IMR-90 (cell line): ENCODE results near the gene TMEM19. TPM values are rescaled to one million over a fixed set of nuclear protein-coding genes. Genes with fewer than 3 reads are reported as not detected.

ENCODE experiments used
- ATAC-seq: fragments of 200-7000 bp; cut with Tn5 transposase; 2 replicates; pipeline ENCODE4 v1.9.1; 2020; ENCODE audit warnings: low read depth, mild to moderate bottlenecking, moderate library complexity
- BruUV-seq: library from RNA; stranded (reverse); fragments of 400-500 nt; replicated peaks from 2 replicates; lab custom pipeline; 2021; lab: Mats Ljungman, UMichigan
- CTCF ChIA-PET: fragments of 300-600 bp; formaldehyde crosslinking; extraction: SDS; loops from one replicate; lab custom pipeline; 2021; ENCODE audit warnings: antibody characterized with exemption; lab: Yijun Ruan, JAX
- POLR2A ChIA-PET: fragments of 300-600 bp; sonication (Branson Sonifier 250); formaldehyde crosslinking; loops from one replicate; lab custom pipeline; 2022; ENCODE audit warnings: antibody characterized with exemption; ENCODE audit not compliant: unreplicated experiment; lab: Charles Lee
- DNase-seq: peaks from one replicate; pipeline ENCODE4 v3.0.0; 2013
- H2AFZ ChIP-seq: replicated peaks from 2 replicates; pipeline ENCODE3; 2013; ENCODE audit warnings: low read length, mild to moderate bottlenecking; ENCODE audit not compliant: poor library complexity
- H2AK5ac ChIP-seq: 2 replicates; pipeline ENCODE4 v1.6.1; 2013; ENCODE audit warnings: low read depth, low read length, inconsistent platforms
- H2AK9ac ChIP-seq: replicated peaks from 2 replicates; pipeline ENCODE3; 2013; ENCODE audit warnings: mild to moderate bottlenecking, low read depth, low read length, moderate library complexity; ENCODE audit not compliant: poor library complexity
- H2BK120ac ChIP-seq: 2 replicates; pipeline ENCODE4 v1.6.1; 2013; ENCODE audit warnings: low read depth, low read length, inconsistent platforms
- H2BK15ac ChIP-seq: 3 replicates; pipeline ENCODE4 v1.6.1; 2013; ENCODE audit warnings: low read depth, low read length, inconsistent platforms
- H2BK20ac ChIP-seq: 2 replicates; pipeline ENCODE4 v1.6.1; 2013; ENCODE audit warnings: low read depth, mild to moderate bottlenecking, inconsistent platforms, low read length, moderate library complexity
- H2BK5ac ChIP-seq: 2 replicates; pipeline ENCODE4 v1.6.1; 2013; ENCODE audit warnings: mild to moderate bottlenecking, low read depth, low read length, inconsistent platforms; ENCODE audit not compliant: poor library complexity, severe bottlenecking
- H3K14ac ChIP-seq: replicated peaks from 2 replicates; pipeline ENCODE4 v1.6.1; 2013; ENCODE audit warnings: low read depth, low read length, inconsistent platforms
- H3K18ac ChIP-seq: 2 replicates; pipeline ENCODE4 v1.6.1; 2013; ENCODE audit warnings: low read depth, low read length, control low read depth
- H3K23ac ChIP-seq: 2 replicates; pipeline ENCODE4 v1.6.1; 2013; ENCODE audit warnings: low read depth, low read length, inconsistent platforms
- H3K27ac ChIP-seq: 2 replicates; pipeline ENCODE4 v1.5.1; 2013; ENCODE audit warnings: mild to moderate bottlenecking, control low read depth, low read length; ENCODE audit not compliant: insufficient read depth
- H3K27me3 ChIP-seq: 2 replicates; pipeline ENCODE4 v1.6.1; 2013; ENCODE audit warnings: low read length; ENCODE audit not compliant: control insufficient read depth, insufficient read depth
- H3K36me3 ChIP-seq: 2 replicates; pipeline ENCODE4 v1.6.1; 2013; ENCODE audit warnings: low read length, mixed read lengths; ENCODE audit not compliant: control insufficient read depth, insufficient read depth
- H3K4ac ChIP-seq: 2 replicates; pipeline ENCODE4 v1.6.1; 2013; ENCODE audit warnings: low read depth, low read length, inconsistent platforms
- H3K4me1 ChIP-seq: 2 replicates; pipeline ENCODE4 v1.6.1; 2013; ENCODE audit warnings: low read length, mixed read lengths; ENCODE audit not compliant: control insufficient read depth, insufficient read depth
- H3K4me2 ChIP-seq: 2 replicates; pipeline ENCODE4 v1.6.1; 2013; ENCODE audit warnings: low read depth, mild to moderate bottlenecking, control low read depth, low read length, moderate library complexity
- H3K4me3 ChIP-seq: 2 replicates; pipeline ENCODE4 v1.5.1; 2013; ENCODE audit warnings: low read depth, mild to moderate bottlenecking, control low read depth, low read length, moderate library complexity; ENCODE audit not compliant: insufficient read depth
- H3K56ac ChIP-seq: 2 replicates; pipeline ENCODE4 v1.6.1; 2013; ENCODE audit warnings: low read length, inconsistent platforms; ENCODE audit not compliant: insufficient read depth; ENCODE audit errors: extremely low read depth
- H3K79me1 ChIP-seq, 2 experiments: 2 replicates each; pipeline ENCODE4 v1.6.1; 2013; ENCODE audit warnings: low read length in 2 of 2, inconsistent platforms in 1 of 2, low read depth in 1 of 2
- H3K9ac ChIP-seq: 2 replicates; pipeline ENCODE4 v1.6.1; 2013; ENCODE audit warnings: low read depth, low read length, control low read depth
- H3K9me1 ChIP-seq: 2 replicates; pipeline ENCODE4 v1.6.1; 2013; ENCODE audit warnings: low read length, inconsistent platforms; ENCODE audit not compliant: insufficient read depth
- H3K9me3 ChIP-seq: 2 replicates; pipeline ENCODE4 v1.6.1; 2013; ENCODE audit warnings: low read length; ENCODE audit not compliant: control insufficient read depth, insufficient read depth
- H4K20me1 ChIP-seq: 2 replicates; pipeline ENCODE4 v1.6.1; 2013; ENCODE audit warnings: low read length, inconsistent platforms; ENCODE audit not compliant: insufficient read depth
- H4K5ac ChIP-seq: 2 replicates; pipeline ENCODE4 v1.6.1; 2013; ENCODE audit warnings: mild to moderate bottlenecking, low read depth, low read length, control low read depth
- H4K8ac ChIP-seq, 2 experiments: 2 replicates each; pipeline ENCODE4 v1.6.1; 2013; ENCODE audit warnings: low read depth in 2 of 2, low read length in 2 of 2, control low read depth in 1 of 2, inconsistent platforms in 1 of 2
- H4K91ac ChIP-seq: 2 replicates; pipeline ENCODE4 v1.6.1; 2013; ENCODE audit warnings: low read depth, low read length, inconsistent platforms; ENCODE audit not compliant: insufficient read depth
- BHLHE40 ChIP-seq: fragments of 150-350 bp; IDR thresholded peaks from 2 replicates; pipeline ENCODE4 v1.6.1; 2016; ENCODE audit warnings: mild to moderate bottlenecking, low read depth, low read length
- CHD1 ChIP-seq: IDR thresholded peaks from 2 replicates; pipeline ENCODE4 v1.6.1; 2012; ENCODE audit warnings: low read depth, low read length, improper control_type of control experiment
- MXI1 ChIP-seq: IDR thresholded peaks from 2 replicates; pipeline ENCODE4 v1.6.1; 2012; ENCODE audit warnings: low read depth, mild to moderate bottlenecking, low read length, moderate library complexity, borderline replicate concordance
- POLR2A ChIP-seq: IDR thresholded peaks from 2 replicates; pipeline ENCODE4 v1.6.1; 2012; ENCODE audit warnings: mild to moderate bottlenecking, low read depth, low read length
- SMC3 ChIP-seq: fragments of 150-350 bp; IDR thresholded peaks from 2 replicates; pipeline ENCODE4 v1.6.1; 2016; ENCODE audit warnings: low read depth, mild to moderate bottlenecking, antibody characterized with exemption, low read length, moderate library complexity
- WGBS, 2 experiments: methylation state at CpG; one replicate each; pipeline versions ENCODE4 v1.1.5 to v1.1.7; 2013; ENCODE audit warnings: missing lambda C conversion rate in 2 of 2; ENCODE audit not compliant: insufficient read length in 1 of 2; ENCODE audit errors: extremely low coverage in 2 of 2; 5-methylcytosine and 5-hydroxymethylcytosine counted together
- dilution Hi-C: fragments of 300-500 bp; cut with HindIII; formaldehyde crosslinking; loops from one replicate; pipeline ENCODE4 v1.14.3; 2018; ENCODE audit warnings: low sequenced_read_pairs; ENCODE audit not compliant: unreplicated experiment
- in situ Hi-C: fragments of 300-500 bp; cut with MboI; formaldehyde crosslinking; loops from 3 replicates; pipeline ENCODE4 v1.14.3; 2019; ENCODE audit warnings: low sequenced_read_pairs, inconsistent platforms, mixed read lengths
- intact Hi-C: fragments of 100-400 bp; cut with micrococcal nuclease; formaldehyde crosslinking; loops from 2 replicates; pipeline ENCODE4 v1.10.0; 2022
- polyA plus RNA-seq, 3 experiments: library from polyadenylated mRNA; depleted of rRNA; stranded (reverse); fragments of >200 nt; gene quantifications; 2 replicates each; pipeline ENCODE4 v1.2.3, GENCODE V29; 2012; ENCODE audit warnings: low replicate concordance in 1 of 3
- total RNA-seq: library from RNA; depleted of rRNA; stranded (reverse); fragments of >200 nt; gene quantifications from 2 replicates; pipeline ENCODE4 v1.2.3, GENCODE V29; 2012
- TF ChIP-seq, protein P1 (sequence below): fragments of 150-350 bp; IDR thresholded peaks from 2 replicates; pipeline ENCODE4 v1.6.1; 2017; ENCODE audit warnings: mild to moderate bottlenecking, antibody characterized with exemption, low read length, low read depth

TMEM19 gene
- total and polyA plus RNA-seq, 2 of the 4 experiments (the other 2 are of a cell fraction) = 8.9 to 28.7 TPM

GRCh38 chr12:71661977-71662530 lies 23.8 kb upstream of the TMEM19 start (continued):
- TF ChIP-seq, protein P1, sequence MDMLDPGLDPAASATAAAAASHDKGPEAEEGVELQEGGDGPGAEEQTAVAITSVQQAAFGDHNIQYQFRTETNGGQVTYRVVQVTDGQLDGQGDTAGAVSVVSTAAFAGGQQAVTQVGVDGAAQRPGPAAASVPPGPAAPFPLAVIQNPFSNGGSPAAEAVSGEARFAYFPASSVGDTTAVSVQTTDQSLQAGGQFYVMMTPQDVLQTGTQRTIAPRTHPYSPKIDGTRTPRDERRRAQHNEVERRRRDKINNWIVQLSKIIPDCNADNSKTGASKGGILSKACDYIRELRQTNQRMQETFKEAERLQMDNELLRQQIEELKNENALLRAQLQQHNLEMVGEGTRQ = no peak

DNA sequence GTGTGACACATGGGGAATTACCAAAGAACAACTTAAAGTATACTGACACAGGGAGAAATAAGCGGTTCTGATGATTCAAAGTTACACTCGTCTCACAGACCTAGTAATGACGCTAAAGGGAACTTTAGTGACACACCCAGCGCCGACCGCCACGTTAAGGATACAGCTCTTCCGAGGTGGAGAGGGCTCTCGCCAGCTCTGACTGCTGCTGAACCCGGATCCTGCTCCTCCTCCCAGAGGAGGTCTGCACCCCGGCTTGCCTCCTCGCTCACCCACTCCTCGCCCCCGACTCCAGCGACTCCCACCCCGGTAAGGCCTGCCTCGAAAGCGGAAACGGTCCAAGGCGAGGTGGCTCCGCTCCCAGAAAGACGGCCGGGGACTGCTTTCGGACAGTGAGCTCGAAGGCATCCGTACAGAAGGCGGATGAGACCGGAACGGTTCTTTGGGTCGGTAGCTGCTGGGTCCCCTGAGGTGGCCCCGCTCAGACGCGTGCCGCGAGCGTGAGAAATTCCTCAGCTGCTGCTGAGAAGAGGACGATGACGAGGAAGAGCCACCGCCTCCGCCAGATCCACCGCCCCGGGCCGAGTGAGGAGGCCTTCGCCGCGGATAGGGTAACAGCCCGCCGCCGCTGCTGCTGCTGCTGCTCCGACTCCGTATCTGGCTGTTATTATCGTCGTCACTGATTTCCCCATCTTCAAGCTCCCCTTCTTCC lies 22.9 kb upstream of the TMEM19 start:
- intact Hi-C loops = loop anchor here (5.0 kb wide), 1 partner anchor 84 kb away; no protein-coding TSS in a partner anchor
- peak; percentile 69 for DNase-seq
- ChIA-PET CTCF (interaction anchor here (0.7 to 2.0 kb wide), 3 partner anchors 26 to 183 kb away, joined by 3 to 10 read pairs (median 3); no protein-coding TSS in a partner anchor), POLR2A (interaction anchor here (0.6 to 0.8 kb wide), 3 partner anchors 9 to 252 kb away, joined by 3 to 4 read pairs (median 3); no protein-coding TSS in a partner anchor)
- Histone ChIP-seq H3K56ac (peak overlapping the region; percentile 72), H3K18ac (peak overlapping the region; percentile 62), H3K23ac (peak overlapping the region; percentile 99), H3K4ac (peak overlapping the region; percentile 94), H3K9me3 (no peaks in the 10 kb centered on the region), H3K9ac (peak overlapping the region; percentile 95), H2AK5ac (peak overlapping the region; percentile 94), H4K8ac (peak overlapping the region; percentile 45 to 79), H3K9me1 (no peaks in the 10 kb centered on the region), H3K27ac (peak overlapping the region; percentile 95), H2BK20ac (no peak overlapping the region), H4K91ac (peak overlapping the region; percentile 56), H3K79me1 (peaks cover 8 to 24% of the 10 kb centered on the region in 2 experiments; a peak in 3 of 4 replicates), H3K4me1 (no peaks in the 10 kb centered on the region), H2BK120ac (peak overlapping the region; percentile 68), H2AFZ (peak overlapping the region; percentile 90), H3K36me3 (peaks cover 9% of the 10 kb centered on the region), H3K4me2 (peak overlapping the region; percentile 86), H2BK5ac (peak overlapping the region; percentile 90), H3K27me3 (no peaks in the 10 kb centered on the region), H3K4me3 (peak overlapping the region; percentile 68), H2AK9ac (peak overlapping the region; percentile 99), H4K5ac (peak overlapping the region; percentile 44), H4K20me1 (peaks cover 23% of the 10 kb centered on the region), H2BK15ac (0 out of 3 replicates have a peak overlapping the region, but pooled peaks have one; percentile 44), H3K14ac (peak overlapping the region; percentile 88)
- TSS peak; percentile 57 for BruUV-seq
- dilution Hi-C loops = no loop called here
- in situ Hi-C loops = loop anchor here (10.0 to 25.0 kb wide), 2 partner anchors 92 to 599 kb away; partner anchors contain the start of genes RAB21 and TRHDE
- peak; percentile 90 for TF ChIP-seq BHLHE40
- TF ChIP-seq CHD1 = no peak
- TF ChIP-seq MXI1 = 0 out of 2 replicates have a peak, but pooled peaks have one; percentile 13
- no peak for TF ChIP-seq SMC3
- peak; percentile 86 for TF ChIP-seq POLR2A
- 0% methylated on average over 25 of the region's 53 CpGs; no CpG with 5 or more reads in 1 of the 2 experiments for WGBS, 2 experiments
- peak; percentile 18 for ATAC-seq
